ENCODE results near the gene IRAK3.
"Not testable (repeated sequence)": the region's sequence is repeated elsewhere in the genome, so short reads cannot be mapped to it uniquely, and the experiment has no call there.

The IRAK3 gene

GRCh38 chr12:66169221-66170170 is 19.5 kb upstream of the IRAK3 start, which contains the start of gene TMBIM4:
TMBIM4 (minus strand) TSS chr12:66169996; CDS start chr12:66169951, 45 bp downstream.
- peak within 1 kb of the TSS; percentile 83 for H3K4me3 ChIP-seq (ENCODE audit: low read depth, low read length)

- H3K4me3 ChIP-seq (ENCODE audit: low read depth, low read length): no peak overlapping the region
These were observed 18.4 kb upstream of the IRAK3 start for GRCh38 chr12:66170606-66171005.

- H3K4me3 ChIP-seq (ENCODE audit: low read depth, low read length): not testable (repeated sequence)
These were observed 14.4 kb upstream of the IRAK3 start for GRCh38 chr12:66174391-66175325.

- H3K4me3 ChIP-seq (ENCODE audit: low read depth, low read length): no peak overlapping the region
These were observed 12.7 kb upstream of the IRAK3 start for GRCh38 chr12:66176105-66176900.

- no peak overlapping the region for H3K4me3 ChIP-seq (ENCODE audit: low read depth, low read length)
These were observed 6.1 kb upstream of the IRAK3 start for GRCh38 chr12:66182956-66183355.

- not testable (repeated sequence) for H3K4me3 ChIP-seq (ENCODE audit: low read depth, low read length)
These were observed 4.2 kb upstream of the IRAK3 start for GRCh38 chr12:66184822-66185221.

GRCh38 chr12:66187036-66187435 is 2.0 kb upstream of the IRAK3 start:
- H3K4me3 ChIP-seq (ENCODE audit: low read depth, low read length): no peak overlapping the region

- no peak overlapping the region for H3K4me3 ChIP-seq (ENCODE audit: low read depth, low read length)
These were observed 1.2 kb upstream of the IRAK3 start for GRCh38 chr12:66187821-66188220.

- H3K4me3 ChIP-seq (ENCODE audit: low read depth, low read length): peak overlapping the region; percentile 52
These were observed 451 bp downstream of the IRAK3 start for GRCh38 chr12:66189486-66189843.

- no peak overlapping the region for H3K4me3 ChIP-seq (ENCODE audit: low read depth, low read length)
These were observed 875 bp downstream of the IRAK3 start for GRCh38 chr12:66189889-66190288.

GRCh38 chr12:66190519-66191370 is 1.7 kb downstream of the IRAK3 start:
- no peak overlapping the region for H3K4me3 ChIP-seq (ENCODE audit: low read depth, low read length)

GRCh38 chr12:66191547-66192126 is 2.6 kb downstream of the IRAK3 start:
- no peak overlapping the region for H3K4me3 ChIP-seq (ENCODE audit: low read depth, low read length)

GRCh38 chr12:66194122-66194521 is 5.1 kb downstream of the IRAK3 start:
- no peak overlapping the region for H3K4me3 ChIP-seq (ENCODE audit: low read depth, low read length)

GRCh38 chr12:66195242-66195641 is 6.2 kb downstream of the IRAK3 start:
- no peak overlapping the region for H3K4me3 ChIP-seq (ENCODE audit: low read depth, low read length)

GRCh38 chr12:66196806-66197205 is 7.8 kb downstream of the IRAK3 start:
- no peak overlapping the region for H3K4me3 ChIP-seq (ENCODE audit: low read depth, low read length)

- H3K4me3 ChIP-seq (ENCODE audit: low read depth, low read length): no peak overlapping the region
These were observed 8.5 kb downstream of the IRAK3 start for GRCh38 chr12:66197495-66197921.

- no peak overlapping the region for H3K4me3 ChIP-seq (ENCODE audit: low read depth, low read length)
These were observed 10.1 kb downstream of the IRAK3 start for GRCh38 chr12:66199141-66199540.

GRCh38 chr12:66199831-66200509 is 11.0 kb downstream of the IRAK3 start:
- H3K4me3 ChIP-seq (ENCODE audit: low read depth, low read length): no peak overlapping the region

GRCh38 chr12:66203820-66204219 is 14.8 kb downstream of the IRAK3 start:
- H3K4me3 ChIP-seq (ENCODE audit: low read depth, low read length): no peak overlapping the region

All from iPS-11a (cell line).